WERI-Rb-1 (cell line): ENCODE measurements around the gene CRYGD.

Experiments
- DNase-seq: peaks from one replicate; pipeline ENCODE4 v3.0.0-alpha.2; 2020
- H3K27ac ChIP-seq: fragments of 250-450 bp; sonication (Bioruptor Pico); 2 replicates; pipeline ENCODE4 v1.5.1; 2020; ENCODE audit warnings: mild to moderate bottlenecking, moderate library complexity
- H3K27me3 ChIP-seq: fragments of 250-450 bp; sonication (Bioruptor Pico); 2 replicates; pipeline ENCODE4 v1.5.1; 2021; ENCODE audit warnings: mild to moderate bottlenecking, low read depth, moderate library complexity; ENCODE audit not compliant: insufficient read depth, severe bottlenecking
- H3K36me3 ChIP-seq: fragments of 250-450 bp; sonication (Bioruptor Pico); 2 replicates; pipeline ENCODE4 v1.5.1; 2020; ENCODE audit warnings: mild to moderate bottlenecking, moderate library complexity
- H3K4me3 ChIP-seq: 2 replicates; pipeline ENCODE4 v1.5.1; 2011; ENCODE audit warnings: low read depth, mild to moderate bottlenecking, control low read depth, low read length
- H3K9me3 ChIP-seq: fragments of 250-450 bp; sonication (Bioruptor Pico); 2 replicates; pipeline ENCODE4 v1.5.1; 2021; ENCODE audit warnings: mild to moderate bottlenecking, moderate library complexity; ENCODE audit not compliant: severe bottlenecking
- CTCF ChIP-seq: IDR thresholded peaks from 2 replicates; pipeline ENCODE4 v1.5.1; 2011; ENCODE audit warnings: low read depth, mild to moderate bottlenecking, control low read depth, inconsistent platforms, low read length

CRYGD gene

GRCh38 chr2:208097313-208097712 is 27.0 kb downstream of the CRYGD start:
- DNase-seq: no peak
- no peak overlapping the region for H3K27ac ChIP-seq
- no peaks in the 10 kb centered on the region for H3K27me3 ChIP-seq
- H3K4me3 ChIP-seq: no peak overlapping the region
- no peak for TF ChIP-seq CTCF
- no peaks in the 10 kb centered on the region for H3K36me3 ChIP-seq
- no peaks in the 10 kb centered on the region for H3K9me3 ChIP-seq

- Histone ChIP-seq H3K36me3 (no peaks in the 10 kb centered on the region), H3K9me3 (no peaks in the 10 kb centered on the region), H3K4me3 (no peak overlapping the region), H3K27me3 (no peaks in the 10 kb centered on the region), H3K27ac (no peak overlapping the region)
- TF ChIP-seq CTCF: no peak
- no peak for DNase-seq
These were observed 28.2 kb downstream of the CRYGD start for GRCh38 chr2:208096080-208096479.

DNA sequence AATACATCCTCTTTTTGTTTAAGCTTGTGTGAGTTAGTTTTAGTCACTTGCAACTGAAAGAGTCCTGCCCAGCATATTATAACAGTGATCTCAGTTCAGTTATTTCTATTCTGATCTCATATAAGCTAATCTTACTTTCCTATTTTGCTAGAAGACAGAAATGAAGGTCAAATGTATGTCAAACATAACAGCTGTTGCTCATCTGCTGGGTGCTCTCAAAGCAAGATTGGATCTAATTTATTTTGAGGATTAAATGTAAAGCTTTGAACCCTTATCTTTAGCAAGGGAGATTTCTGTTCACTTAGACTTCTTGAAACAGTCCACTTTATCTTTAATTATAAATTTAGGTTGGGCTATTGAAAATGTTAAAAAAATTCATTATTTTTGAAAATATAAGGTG is 31.2 kb downstream of the CRYGD start:
- no peaks in the 10 kb centered on the region for H3K36me3 ChIP-seq
- H3K27me3 ChIP-seq: no peaks in the 10 kb centered on the region
- H3K27ac ChIP-seq: peak overlapping the region; percentile 54
- TF ChIP-seq CTCF: no peak
- no peaks in the 10 kb centered on the region for H3K9me3 ChIP-seq
- no peak overlapping the region for H3K4me3 ChIP-seq
- no peak for DNase-seq

GRCh38 chr2:208092093-208092832 is 32.1 kb downstream of the CRYGD start:
- Histone ChIP-seq H3K9me3 (no peaks in the 10 kb centered on the region), H3K27me3 (no peaks in the 10 kb centered on the region), H3K27ac (peak overlapping the region; percentile 54), H3K4me3 (no peak overlapping the region), H3K36me3 (no peaks in the 10 kb centered on the region)
- no peak for TF ChIP-seq CTCF
- DNase-seq: no peak

DNA sequence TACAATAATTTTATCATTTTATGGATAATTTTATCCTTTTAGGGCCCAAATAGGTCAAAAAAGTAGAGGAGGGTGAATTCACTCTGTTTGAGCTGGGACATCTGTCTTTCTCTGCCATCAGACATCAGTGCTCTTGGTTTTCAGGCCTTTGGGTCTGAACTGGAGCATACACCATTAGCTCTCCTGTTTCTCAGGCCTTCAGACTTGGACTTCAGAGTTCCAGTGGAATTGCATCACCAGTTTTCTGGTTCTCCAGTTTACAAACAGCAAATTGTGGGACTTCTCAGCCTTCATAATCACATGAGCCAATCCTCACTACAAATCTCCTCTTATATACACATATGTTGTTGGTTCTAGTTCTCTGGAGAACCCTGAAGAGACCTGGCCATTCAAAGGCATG is 33.9 kb downstream of the CRYGD start:
- no peak for DNase-seq
- no peak for TF ChIP-seq CTCF
- Histone ChIP-seq H3K27ac (no peak overlapping the region), H3K9me3 (no peaks in the 10 kb centered on the region), H3K4me3 (no peak overlapping the region), H3K27me3 (no peaks in the 10 kb centered on the region), H3K36me3 (no peaks in the 10 kb centered on the region)

DNA sequence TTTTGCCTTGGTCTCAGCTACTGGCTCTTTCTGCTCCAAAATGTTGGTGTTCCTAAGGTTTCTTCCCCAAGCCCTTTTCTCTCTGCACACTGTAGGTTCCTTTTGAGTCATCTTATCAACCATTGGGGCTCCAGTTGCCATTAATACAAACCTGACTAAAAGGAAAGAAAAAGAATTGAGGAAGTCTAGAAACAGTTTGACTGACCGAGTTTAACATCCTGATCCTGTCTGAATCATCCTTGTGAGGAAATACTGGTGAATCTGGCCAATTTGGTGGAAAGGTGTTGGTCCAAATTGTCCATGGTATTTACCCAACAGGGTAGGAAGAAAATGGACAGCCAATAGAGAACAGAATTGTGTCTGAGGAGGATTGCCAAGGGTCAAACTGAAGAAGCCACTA is 38.3 kb downstream of the CRYGD start:
- no peak for TF ChIP-seq CTCF

More for the DNA sequence above, 38.3 kb downstream of the CRYGD start:
- Histone ChIP-seq H3K9me3 (no peaks in the 10 kb centered on the region), H3K27ac (no peak overlapping the region), H3K27me3 (no peaks in the 10 kb centered on the region), H3K4me3 (no peak overlapping the region), H3K36me3 (no peaks in the 10 kb centered on the region)
- no peak for DNase-seq
